Activated naive CD4-positive, alpha-beta T cell treated with anti-CD3 and anti-CD28 coated beads, Interleukin-2, amount 50 U/mL, for 24 hours (primary cell): ENCODE data around the gene SP110.
"Not testable (repeated sequence)": the region's sequence is repeated elsewhere in the genome, so short reads cannot be mapped to it uniquely, and the experiment has no call there.

ENCODE experiments used
- H3K27ac Mint-ChIP-seq: one replicate; pipeline ENCODE4 v1.8.0; 2021; ENCODE audit warnings: mild to moderate bottlenecking, mixed read lengths
- H3K27me3 Mint-ChIP-seq: one replicate; pipeline ENCODE4 v1.8.0; 2021; ENCODE audit warnings: mixed read lengths
- H3K36me3 Mint-ChIP-seq: one replicate; pipeline ENCODE4 v1.8.0; 2021; ENCODE audit warnings: mixed read lengths
- H3K4me1 Mint-ChIP-seq: one replicate; pipeline ENCODE4 v1.8.0; 2021; ENCODE audit warnings: mixed read lengths
- H3K4me3 Mint-ChIP-seq: one replicate; pipeline ENCODE4 v1.8.0; 2021; ENCODE audit warnings: mild to moderate bottlenecking, mixed read lengths
- H3K9me3 Mint-ChIP-seq: one replicate; pipeline ENCODE4 v1.8.0; 2021; ENCODE audit warnings: mixed read lengths

The SP110 gene

DNA sequence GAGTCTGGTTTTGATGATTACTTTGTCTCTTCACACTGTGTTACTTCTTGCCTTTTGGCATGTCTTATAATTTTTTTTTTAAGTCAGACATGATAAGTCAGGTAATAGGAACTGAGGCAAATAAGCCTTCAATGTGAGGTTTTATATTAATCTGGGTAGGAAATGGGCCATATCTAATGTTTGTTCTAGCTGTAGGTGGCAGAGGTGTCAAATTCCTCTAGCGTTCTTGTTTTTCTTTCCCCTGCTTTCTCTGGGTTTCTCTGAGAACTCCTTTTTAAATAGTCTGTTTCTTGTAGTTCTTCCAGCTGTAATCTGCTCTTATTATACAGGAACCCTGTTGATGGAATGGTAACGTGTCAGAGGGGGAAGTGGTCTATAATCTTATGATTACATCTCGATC is 11.5 kb upstream of the SP110 start:
- peaks cover 16% of the 10 kb centered on the region for H3K9me3 Mint-ChIP-seq
- H3K27me3 Mint-ChIP-seq: no peaks in the 10 kb centered on the region
- H3K27ac Mint-ChIP-seq: no peak overlapping the region
- peak overlapping the region; percentile 31 for H3K4me3 Mint-ChIP-seq
- H3K4me1 Mint-ChIP-seq: peaks cover 75% of the 10 kb centered on the region
- H3K36me3 Mint-ChIP-seq: peaks cover 40% of the 10 kb centered on the region

DNA sequence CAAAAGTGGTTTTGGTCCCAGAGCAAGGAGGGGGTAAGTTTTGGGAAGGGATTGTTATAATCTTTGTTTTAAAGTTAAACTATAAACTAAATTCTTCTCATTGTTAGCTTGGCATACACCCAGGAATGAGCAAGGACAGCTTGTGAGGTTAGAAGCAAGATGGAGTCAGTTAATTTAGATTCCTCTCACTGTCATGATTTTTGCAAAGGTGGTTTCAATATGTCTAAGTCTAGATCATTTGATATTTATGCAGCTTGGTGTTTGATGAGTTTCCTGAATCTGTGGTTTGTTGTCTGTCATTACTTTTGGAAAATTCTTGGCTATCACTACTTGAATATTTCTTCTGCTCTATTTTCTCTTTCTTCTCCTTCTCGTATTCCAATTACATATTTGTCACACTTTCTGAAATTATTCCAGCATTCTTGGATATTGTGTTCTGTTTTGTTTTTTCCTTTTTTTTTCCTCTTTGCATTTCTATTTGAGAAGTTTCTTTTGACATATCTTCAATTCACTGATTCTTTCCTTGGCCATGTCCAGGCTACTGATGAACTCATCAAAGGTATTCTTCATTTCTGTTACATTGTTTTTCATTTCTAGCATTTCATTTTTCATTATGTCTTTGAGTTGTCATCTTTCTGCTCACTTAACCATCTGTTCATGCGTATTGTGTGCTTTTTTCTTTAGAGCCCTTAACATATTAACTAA is 10.9 kb upstream of the SP110 start:
- H3K27me3 Mint-ChIP-seq: no peaks in the 10 kb centered on the region
- no peak overlapping the region for H3K27ac Mint-ChIP-seq
- H3K9me3 Mint-ChIP-seq: peaks cover 16% of the 10 kb centered on the region
- peaks cover 40% of the 10 kb centered on the region for H3K36me3 Mint-ChIP-seq
- H3K4me3 Mint-ChIP-seq: peak overlapping the region; percentile 62
- H3K4me1 Mint-ChIP-seq: peaks cover 80% of the 10 kb centered on the region

DNA sequence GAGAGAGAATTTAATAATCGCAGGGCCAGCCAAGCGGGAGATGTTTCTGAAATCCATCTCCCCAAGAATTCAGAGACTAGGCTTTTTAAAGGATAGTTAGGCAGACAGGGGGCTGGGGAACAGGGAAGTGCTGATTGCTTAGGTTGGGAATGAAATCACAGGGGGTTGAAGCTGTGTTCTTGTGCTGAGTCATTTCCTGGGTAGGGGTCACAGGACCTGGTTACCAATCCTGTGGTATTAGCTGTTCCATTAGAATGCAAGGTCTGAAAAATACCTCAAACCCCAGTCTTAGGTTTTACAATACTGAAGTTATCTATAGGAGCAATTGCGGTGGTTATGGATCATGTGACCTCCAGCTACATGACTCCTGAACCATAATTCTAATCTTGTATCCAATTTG is 10.3 kb upstream of the SP110 start:
- peaks cover 35% of the 10 kb centered on the region for H3K36me3 Mint-ChIP-seq

DNA sequence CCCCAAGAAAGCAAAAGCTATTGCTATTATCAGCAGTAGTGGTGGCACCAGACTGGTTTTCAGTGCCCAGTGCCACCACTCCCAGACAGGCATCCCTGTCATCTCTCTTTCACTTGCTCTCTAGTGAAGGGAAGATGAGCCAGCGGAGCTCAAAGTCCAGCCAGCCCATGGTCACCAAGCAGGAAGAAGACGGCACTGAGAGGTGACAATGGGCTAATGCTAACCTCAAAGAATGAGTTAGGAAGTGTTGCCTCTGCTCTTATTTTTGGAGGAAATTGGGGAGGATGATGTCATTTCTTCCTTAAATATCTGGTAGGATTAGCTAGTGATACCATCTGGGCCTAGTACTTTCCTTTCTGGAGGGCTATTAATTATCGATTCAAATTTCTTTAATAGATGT is 7.4 kb upstream of the SP110 start:
- peak overlapping the region; percentile 68 for H3K27ac Mint-ChIP-seq

More for the DNA sequence above, 10.3 kb upstream of the SP110 start:
- H3K27me3 Mint-ChIP-seq: no peaks in the 10 kb centered on the region
- peaks cover 16% of the 10 kb centered on the region for H3K9me3 Mint-ChIP-seq
- H3K4me1 Mint-ChIP-seq: peaks cover 82% of the 10 kb centered on the region
- H3K27ac Mint-ChIP-seq: no peak overlapping the region
- H3K4me3 Mint-ChIP-seq: peak overlapping the region; percentile 62

DNA sequence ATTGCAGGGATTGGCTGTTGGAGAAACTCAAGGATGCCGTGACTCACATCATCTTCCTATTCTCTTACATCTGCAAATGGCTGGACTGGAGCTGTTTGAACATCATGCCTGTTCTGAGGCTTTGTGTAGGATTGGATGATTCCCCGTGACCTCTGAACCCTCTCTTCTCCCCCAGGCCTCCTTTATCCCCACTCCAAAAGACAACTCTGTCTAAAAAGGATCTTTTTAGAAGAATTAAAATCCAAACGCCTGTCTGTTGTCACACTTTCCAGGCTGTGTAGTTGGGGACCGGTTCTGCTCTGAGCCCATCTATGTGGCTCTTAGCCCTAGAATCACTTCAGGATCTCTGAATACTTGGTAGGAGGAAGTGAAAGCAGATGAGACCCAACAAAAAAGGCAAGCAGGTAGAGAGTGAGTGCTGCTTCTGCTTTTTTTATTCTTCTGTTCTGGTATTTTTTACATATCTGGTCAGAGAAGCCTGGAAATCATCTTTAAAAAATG is 6.3 kb upstream of the SP110 start:
- Mint-ChIP-seq H3K36me3 (peaks cover 19% of the 10 kb centered on the region), H3K27ac (peak overlapping the region; percentile 97), H3K9me3 (peaks cover 12% of the 10 kb centered on the region), H3K4me3 (peak overlapping the region; percentile 84), H3K4me1 (peaks cover 85% of the 10 kb centered on the region), H3K27me3 (no peaks in the 10 kb centered on the region)

More for the DNA sequence above, 7.4 kb upstream of the SP110 start:
- H3K27me3 Mint-ChIP-seq: no peaks in the 10 kb centered on the region
- peaks cover 88% of the 10 kb centered on the region for H3K4me1 Mint-ChIP-seq
- H3K4me3 Mint-ChIP-seq: peak overlapping the region; percentile 87
- H3K36me3 Mint-ChIP-seq: peaks cover 24% of the 10 kb centered on the region
- H3K9me3 Mint-ChIP-seq: peaks cover 16% of the 10 kb centered on the region

DNA sequence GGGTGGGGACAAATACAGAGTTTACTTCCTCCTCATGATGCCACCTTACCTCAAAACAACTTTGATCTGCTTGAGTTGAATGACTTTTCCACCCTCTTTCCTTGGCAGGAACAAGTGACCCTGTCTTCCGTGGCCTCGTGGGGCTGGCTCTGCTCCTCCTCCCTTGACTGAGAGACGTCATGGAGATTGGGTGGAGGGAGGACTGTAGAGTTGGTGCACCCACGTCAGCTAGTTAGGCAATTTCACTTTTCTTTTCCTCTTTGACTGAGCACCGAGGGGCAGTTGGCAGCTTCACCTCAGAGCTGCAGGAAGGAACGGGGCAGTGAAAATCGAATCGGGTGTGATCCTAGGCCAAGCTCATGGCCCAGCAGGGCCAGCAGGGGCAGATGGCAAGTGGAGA is 5.7 kb upstream of the SP110 start, which contains the start of gene SP140:
SP140 (plus strand) TSS at position 251 of the 400 bp plus-strand sequence; CDS start at position 360, 109 bp downstream.
- peak within 1 kb of the TSS; percentile 84 for H3K4me3 Mint-ChIP-seq
- H3K36me3 Mint-ChIP-seq: peaks cover 14% of the 10 kb centered on the region
- peaks cover 6% of the 10 kb centered on the region for H3K9me3 Mint-ChIP-seq
- peaks cover 79% of the 10 kb centered on the region for H3K4me1 Mint-ChIP-seq
- no peaks in the 10 kb centered on the region for H3K27me3 Mint-ChIP-seq
- H3K27ac Mint-ChIP-seq: peak within 1 kb of the TSS; percentile 97

DNA sequence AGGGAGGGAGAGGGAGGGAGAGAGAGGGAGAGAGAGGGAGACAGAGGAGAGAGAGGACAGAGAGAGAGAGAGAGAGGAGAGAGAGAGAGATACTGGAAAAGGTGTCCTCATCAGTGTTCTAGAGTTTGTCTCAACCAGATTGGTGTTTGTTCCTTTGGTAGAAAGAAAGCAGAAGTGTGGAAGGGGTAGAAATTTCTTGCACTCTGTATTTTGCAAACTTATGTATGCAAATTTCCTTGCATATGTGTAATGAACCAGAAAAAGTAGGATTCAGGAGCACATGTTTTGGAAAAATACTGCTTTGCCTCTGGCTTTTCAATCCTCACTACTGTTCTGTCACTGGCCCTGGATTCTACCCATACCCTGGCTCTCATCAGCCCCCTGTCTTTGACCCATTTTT is 4.7 kb upstream of the SP110 start:
- H3K4me3 Mint-ChIP-seq: peak overlapping the region; percentile 84
- H3K27ac Mint-ChIP-seq: peak overlapping the region; percentile 97
- H3K27me3 Mint-ChIP-seq: no peaks in the 10 kb centered on the region
- H3K4me1 Mint-ChIP-seq: peaks cover 79% of the 10 kb centered on the region
- no peaks in the 10 kb centered on the region for H3K9me3 Mint-ChIP-seq
- H3K36me3 Mint-ChIP-seq: peaks cover 8% of the 10 kb centered on the region

DNA sequence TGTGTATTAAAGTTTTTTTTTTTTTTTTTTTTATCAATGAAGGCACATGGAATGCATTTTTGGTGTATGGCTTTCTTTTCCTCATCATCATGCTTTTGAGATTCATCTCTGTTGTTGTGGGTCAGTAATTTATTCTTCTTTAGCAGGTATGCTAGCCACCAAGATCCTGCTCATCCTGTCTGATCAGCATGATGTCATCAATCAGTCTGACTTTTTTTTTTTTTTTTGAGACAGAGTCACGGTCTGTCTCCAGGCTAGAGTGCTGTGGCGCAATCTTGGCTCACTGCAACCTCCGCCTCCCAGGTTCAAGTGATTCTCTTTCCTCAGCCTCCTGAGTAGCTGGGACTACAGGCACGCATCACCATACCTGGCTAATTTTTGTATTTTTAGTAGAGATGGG is 3.0 kb upstream of the SP110 start:
- H3K27me3 Mint-ChIP-seq, H3K36me3 Mint-ChIP-seq, H3K4me3 Mint-ChIP-seq, H3K9me3 Mint-ChIP-seq: not testable (repeated sequence)
- peaks cover 74% of the 10 kb centered on the region for H3K4me1 Mint-ChIP-seq
- peak overlapping the region; percentile 74 for H3K27ac Mint-ChIP-seq

DNA sequence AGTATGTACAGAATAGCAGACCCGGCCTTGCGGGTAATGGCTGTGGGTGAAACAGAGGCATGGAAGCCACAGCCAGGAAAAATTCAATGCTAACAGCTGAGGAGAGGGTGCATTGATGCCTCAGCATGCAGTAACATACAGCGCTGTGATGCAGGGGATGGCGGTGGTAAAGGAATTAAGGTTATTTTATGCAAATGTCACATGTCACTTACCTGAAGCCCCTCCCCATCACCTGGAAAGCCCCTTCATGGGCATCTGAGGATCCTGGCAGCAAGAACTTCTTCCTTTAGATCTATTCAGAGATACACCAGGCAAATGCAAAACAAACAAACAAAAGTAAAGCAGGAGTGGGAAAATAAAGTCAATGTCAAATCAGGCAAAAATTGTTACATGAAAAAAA is 1.7 kb upstream of the SP110 start:
- no peaks in the 10 kb centered on the region for H3K27me3 Mint-ChIP-seq
- peak overlapping the region; percentile 92 for H3K27ac Mint-ChIP-seq
- no peaks in the 10 kb centered on the region for H3K9me3 Mint-ChIP-seq
- peaks cover 11% of the 10 kb centered on the region for H3K36me3 Mint-ChIP-seq
- peak overlapping the region; percentile 5 for H3K4me3 Mint-ChIP-seq
- H3K4me1 Mint-ChIP-seq: peaks cover 76% of the 10 kb centered on the region

DNA sequence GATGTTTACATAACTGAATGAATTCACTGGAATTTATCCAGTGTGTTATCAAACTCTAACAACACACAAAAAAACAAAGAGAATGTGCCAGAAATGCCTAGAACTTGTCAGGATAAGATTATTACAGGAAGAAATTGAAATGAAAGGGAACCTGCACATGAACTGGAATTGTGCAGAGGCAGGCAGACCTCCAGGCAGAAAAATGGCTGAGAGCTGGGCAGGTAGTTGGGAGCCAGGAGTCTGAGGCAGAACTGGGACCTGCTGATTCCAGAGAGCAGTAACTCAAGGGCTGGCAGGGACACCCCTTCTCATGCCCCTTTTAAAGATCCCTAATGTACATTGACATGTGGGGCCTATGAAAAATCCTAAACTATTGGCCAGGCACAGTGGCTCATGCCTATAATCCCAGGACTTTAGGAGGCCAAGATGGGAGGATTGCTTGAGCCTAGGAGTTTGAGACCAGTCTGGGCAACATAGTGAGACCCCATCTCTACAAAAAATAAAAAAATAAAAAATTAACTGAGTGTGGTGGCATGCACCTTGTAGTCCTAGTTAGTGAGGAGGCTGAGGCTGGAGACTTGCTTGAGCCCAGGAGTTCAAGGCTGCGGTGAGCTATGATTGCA is 674 bp upstream of the SP110 start:
- no peaks in the 10 kb centered on the region for H3K9me3 Mint-ChIP-seq
- H3K4me1 Mint-ChIP-seq: peaks cover 77% of the 10 kb centered on the region
- H3K4me3 Mint-ChIP-seq: peak overlapping the region; percentile 99
- H3K36me3 Mint-ChIP-seq: peaks cover 17% of the 10 kb centered on the region
- H3K27ac Mint-ChIP-seq: peak overlapping the region; percentile 99
- H3K27me3 Mint-ChIP-seq: no peaks in the 10 kb centered on the region

DNA sequence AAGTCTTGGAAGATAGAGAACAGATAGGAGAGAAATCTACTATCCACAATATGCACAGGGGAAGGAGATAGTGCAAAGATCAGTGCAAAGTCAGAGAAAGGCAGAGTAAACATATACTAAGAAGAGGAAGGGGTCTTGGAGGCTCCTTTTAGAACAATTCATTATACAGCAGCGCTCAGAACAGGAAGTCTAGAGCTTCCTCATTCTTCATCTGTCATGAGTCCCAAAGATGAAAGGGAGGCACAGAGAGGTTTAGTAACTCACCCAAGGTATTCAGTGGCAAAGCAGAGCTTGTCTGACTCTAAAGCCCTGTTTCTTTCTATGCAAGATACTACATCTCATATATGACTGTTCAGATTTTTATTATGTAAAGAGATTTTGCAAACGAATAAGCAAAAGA is 1.4 kb downstream of the SP110 start:
- no peaks in the 10 kb centered on the region for H3K9me3 Mint-ChIP-seq
- peaks cover 31% of the 10 kb centered on the region for H3K36me3 Mint-ChIP-seq
- no peaks in the 10 kb centered on the region for H3K27me3 Mint-ChIP-seq
- H3K4me3 Mint-ChIP-seq: peak overlapping the region; percentile 99
- H3K27ac Mint-ChIP-seq: peak overlapping the region; percentile 86
- H3K4me1 Mint-ChIP-seq: peaks cover 76% of the 10 kb centered on the region

DNA sequence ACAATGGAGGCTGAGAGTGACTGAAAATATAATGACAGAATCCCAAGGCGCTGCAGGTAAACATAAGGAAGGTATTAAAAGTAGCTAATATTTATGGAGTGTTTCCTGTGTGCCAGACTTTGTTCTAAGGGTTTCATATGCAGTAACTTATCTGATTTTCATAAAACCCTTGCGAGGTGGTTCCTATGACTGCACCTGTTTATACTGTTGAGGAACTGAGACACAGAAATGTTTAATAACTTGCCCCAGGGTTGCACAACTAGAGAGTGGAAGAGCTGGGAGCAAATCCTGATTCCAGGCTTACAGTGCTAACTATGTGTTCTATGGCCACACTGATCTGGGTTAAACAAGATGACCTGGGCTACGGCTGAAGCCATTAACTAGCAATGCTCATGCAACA is 2.4 kb downstream of the SP110 start:
- Mint-ChIP-seq H3K36me3 (peaks cover 38% of the 10 kb centered on the region), H3K27ac (peak overlapping the region; percentile 76), H3K27me3 (no peaks in the 10 kb centered on the region), H3K4me3 (peak overlapping the region; percentile 99), H3K4me1 (peaks cover 73% of the 10 kb centered on the region), H3K9me3 (no peaks in the 10 kb centered on the region)

DNA sequence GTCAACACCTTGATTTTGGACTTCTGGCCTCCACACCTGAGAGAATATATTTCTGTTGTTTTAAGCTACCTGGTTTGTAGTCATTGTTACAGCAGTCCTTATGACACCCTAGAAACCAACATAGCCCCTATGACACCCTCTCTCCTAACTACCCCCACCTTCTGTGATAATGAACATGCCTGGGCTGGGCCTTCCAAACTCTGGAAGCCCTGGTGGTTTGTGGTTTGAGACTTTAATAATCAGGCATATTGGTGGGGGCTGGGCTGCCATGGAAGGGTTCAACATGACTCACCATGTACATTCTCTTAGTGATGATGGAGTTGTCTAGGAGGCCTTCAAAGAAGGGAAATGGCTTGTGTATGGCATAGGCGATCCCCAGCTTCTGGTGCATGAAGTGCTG is 3.3 kb downstream of the SP110 start:
- peaks cover 73% of the 10 kb centered on the region for H3K4me1 Mint-ChIP-seq
- no peaks in the 10 kb centered on the region for H3K27me3 Mint-ChIP-seq
- peak overlapping the region; percentile 12 for H3K27ac Mint-ChIP-seq
- no peaks in the 10 kb centered on the region for H3K9me3 Mint-ChIP-seq
- peaks cover 42% of the 10 kb centered on the region for H3K36me3 Mint-ChIP-seq
- no peak overlapping the region for H3K4me3 Mint-ChIP-seq

DNA sequence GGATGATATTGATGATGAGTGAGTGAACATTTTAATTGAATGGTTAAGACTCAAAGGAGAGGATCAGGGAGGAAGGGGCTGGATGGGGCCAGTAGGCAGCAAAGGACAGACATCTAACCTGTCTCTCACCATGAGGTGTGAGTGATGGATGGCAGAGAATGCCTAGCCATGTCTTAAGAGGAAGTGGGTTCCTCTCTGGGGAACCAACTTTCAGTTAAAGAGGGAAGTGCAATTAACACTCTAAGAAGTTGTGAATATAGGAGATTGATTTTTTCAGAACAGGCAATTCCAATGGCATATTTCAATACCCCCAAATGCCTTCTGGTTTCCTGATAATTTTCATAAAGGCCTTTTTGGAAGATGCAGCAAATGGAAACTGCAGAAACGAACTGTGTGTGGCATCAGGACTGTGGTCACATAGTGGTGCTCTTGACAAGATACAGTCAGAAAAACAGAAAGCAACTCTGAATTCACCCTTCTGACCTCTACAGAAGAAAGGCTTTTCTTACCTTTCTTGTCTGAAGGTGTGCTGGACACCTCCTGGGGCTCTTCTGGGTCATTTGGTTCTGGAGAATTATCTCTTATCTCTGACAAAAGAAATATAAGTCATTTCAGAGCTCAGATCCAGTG is 10.2 kb downstream of the SP110 start:
- Mint-ChIP-seq H3K36me3 (peaks cover 37% of the 10 kb centered on the region), H3K4me3 (no peak overlapping the region), H3K9me3 (no peaks in the 10 kb centered on the region), H3K27ac (no peak overlapping the region), H3K4me1 (peaks cover 35% of the 10 kb centered on the region), H3K27me3 (no peaks in the 10 kb centered on the region)

DNA sequence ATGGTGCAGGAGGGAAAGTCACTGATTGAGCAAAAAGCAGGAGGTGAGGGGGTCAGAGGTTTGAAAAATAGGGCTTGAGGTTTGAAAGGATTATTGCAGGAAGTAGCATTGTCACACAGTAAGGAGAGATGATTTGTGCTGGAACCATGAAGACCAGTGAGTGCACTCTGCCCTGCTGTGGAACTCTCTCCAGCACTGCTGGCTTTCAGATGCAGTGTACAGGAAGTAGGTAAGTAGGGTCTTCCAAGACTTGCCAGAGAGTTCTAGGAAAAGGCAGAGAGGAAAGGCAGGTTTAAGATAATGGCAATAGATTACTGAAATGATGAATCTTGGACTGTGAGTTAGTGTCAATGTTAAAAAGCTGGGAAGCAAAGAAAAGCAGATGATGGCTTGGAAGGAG is 11.2 kb downstream of the SP110 start:
- H3K9me3 Mint-ChIP-seq: no peaks in the 10 kb centered on the region
- peaks cover 25% of the 10 kb centered on the region for H3K4me1 Mint-ChIP-seq
- H3K4me3 Mint-ChIP-seq: no peak overlapping the region
- peaks cover 33% of the 10 kb centered on the region for H3K36me3 Mint-ChIP-seq
- no peak overlapping the region for H3K27ac Mint-ChIP-seq
- H3K27me3 Mint-ChIP-seq: no peaks in the 10 kb centered on the region

DNA sequence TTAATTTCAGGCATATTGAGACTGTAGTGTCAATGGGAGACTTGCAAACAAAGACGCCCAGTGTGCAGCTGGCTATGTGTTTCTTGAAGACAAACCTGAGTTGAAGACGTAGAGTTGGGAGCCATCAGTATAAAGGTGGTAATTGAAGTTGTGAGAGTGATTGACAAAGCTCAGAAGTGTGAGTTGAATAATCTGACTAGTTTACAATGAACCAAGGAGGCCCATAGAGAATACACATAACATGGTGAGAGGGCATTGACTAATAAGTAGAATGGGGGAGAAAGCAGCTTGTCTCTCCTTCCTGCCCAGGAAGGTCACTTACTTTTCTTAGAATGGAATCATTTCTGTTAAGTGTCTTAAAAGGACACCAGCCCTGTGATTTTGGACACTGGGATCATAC is 14.1 kb downstream of the SP110 start:
- H3K36me3 Mint-ChIP-seq: peaks cover 32% of the 10 kb centered on the region
- no peaks in the 10 kb centered on the region for H3K9me3 Mint-ChIP-seq
- no peak overlapping the region for H3K4me3 Mint-ChIP-seq
- H3K4me1 Mint-ChIP-seq: peaks cover 17% of the 10 kb centered on the region
- peak overlapping the region; percentile 4 for H3K27ac Mint-ChIP-seq
- H3K27me3 Mint-ChIP-seq: no peaks in the 10 kb centered on the region
